IMR-90 (cell line): Measurements from ENCODE around the gene VEPH1. TPM values are rescaled to one million over a fixed set of nuclear protein-coding genes. Genes with fewer than 3 reads are reported as not detected.

Source experiments
- ATAC-seq: fragments of 200-7000 bp; cut with Tn5 transposase; 2 replicates; pipeline ENCODE4 v1.9.1; 2020; ENCODE audit warnings: low read depth, mild to moderate bottlenecking, moderate library complexity
- BruUV-seq: library from RNA; stranded (reverse); fragments of 400-500 nt; replicated peaks from 2 replicates; lab custom pipeline; 2021; lab: Mats Ljungman, UMichigan
- CTCF ChIA-PET: fragments of 300-600 bp; formaldehyde crosslinking; extraction: SDS; loops from one replicate; lab custom pipeline; 2021; ENCODE audit warnings: antibody characterized with exemption; lab: Yijun Ruan, JAX
- POLR2A ChIA-PET: fragments of 300-600 bp; sonication (Branson Sonifier 250); formaldehyde crosslinking; loops from one replicate; lab custom pipeline; 2022; ENCODE audit warnings: antibody characterized with exemption; ENCODE audit not compliant: unreplicated experiment; lab: Charles Lee
- DNase-seq: peaks from one replicate; pipeline ENCODE4 v3.0.0; 2013
- H2AFZ ChIP-seq: replicated peaks from 2 replicates; pipeline ENCODE3; 2013; ENCODE audit warnings: low read length, mild to moderate bottlenecking; ENCODE audit not compliant: poor library complexity
- H2AK5ac ChIP-seq: 2 replicates; pipeline ENCODE4 v1.6.1; 2013; ENCODE audit warnings: low read depth, low read length, inconsistent platforms
- H2AK9ac ChIP-seq: replicated peaks from 2 replicates; pipeline ENCODE3; 2013; ENCODE audit warnings: mild to moderate bottlenecking, low read depth, low read length, moderate library complexity; ENCODE audit not compliant: poor library complexity
- H2BK120ac ChIP-seq: 2 replicates; pipeline ENCODE4 v1.6.1; 2013; ENCODE audit warnings: low read depth, low read length, inconsistent platforms
- H2BK15ac ChIP-seq: 3 replicates; pipeline ENCODE4 v1.6.1; 2013; ENCODE audit warnings: low read depth, low read length, inconsistent platforms
- H2BK20ac ChIP-seq: 2 replicates; pipeline ENCODE4 v1.6.1; 2013; ENCODE audit warnings: low read depth, mild to moderate bottlenecking, inconsistent platforms, low read length, moderate library complexity
- H2BK5ac ChIP-seq: 2 replicates; pipeline ENCODE4 v1.6.1; 2013; ENCODE audit warnings: mild to moderate bottlenecking, low read depth, low read length, inconsistent platforms; ENCODE audit not compliant: poor library complexity, severe bottlenecking
- H3K14ac ChIP-seq: replicated peaks from 2 replicates; pipeline ENCODE4 v1.6.1; 2013; ENCODE audit warnings: low read depth, low read length, inconsistent platforms
- H3K18ac ChIP-seq: 2 replicates; pipeline ENCODE4 v1.6.1; 2013; ENCODE audit warnings: low read depth, low read length, control low read depth
- H3K23ac ChIP-seq: 2 replicates; pipeline ENCODE4 v1.6.1; 2013; ENCODE audit warnings: low read depth, low read length, inconsistent platforms
- H3K27ac ChIP-seq: 2 replicates; pipeline ENCODE4 v1.5.1; 2013; ENCODE audit warnings: mild to moderate bottlenecking, control low read depth, low read length; ENCODE audit not compliant: insufficient read depth
- H3K27me3 ChIP-seq: 2 replicates; pipeline ENCODE4 v1.6.1; 2013; ENCODE audit warnings: low read length; ENCODE audit not compliant: control insufficient read depth, insufficient read depth
- H3K36me3 ChIP-seq: 2 replicates; pipeline ENCODE4 v1.6.1; 2013; ENCODE audit warnings: low read length, mixed read lengths; ENCODE audit not compliant: control insufficient read depth, insufficient read depth
- H3K4ac ChIP-seq: 2 replicates; pipeline ENCODE4 v1.6.1; 2013; ENCODE audit warnings: low read depth, low read length, inconsistent platforms
- H3K4me1 ChIP-seq: 2 replicates; pipeline ENCODE4 v1.6.1; 2013; ENCODE audit warnings: low read length, mixed read lengths; ENCODE audit not compliant: control insufficient read depth, insufficient read depth
- H3K4me2 ChIP-seq: 2 replicates; pipeline ENCODE4 v1.6.1; 2013; ENCODE audit warnings: low read depth, mild to moderate bottlenecking, control low read depth, low read length, moderate library complexity
- H3K4me3 ChIP-seq: 2 replicates; pipeline ENCODE4 v1.5.1; 2013; ENCODE audit warnings: low read depth, mild to moderate bottlenecking, control low read depth, low read length, moderate library complexity; ENCODE audit not compliant: insufficient read depth
- H3K56ac ChIP-seq: 2 replicates; pipeline ENCODE4 v1.6.1; 2013; ENCODE audit warnings: low read length, inconsistent platforms; ENCODE audit not compliant: insufficient read depth; ENCODE audit errors: extremely low read depth
- H3K79me1 ChIP-seq, 2 experiments: 2 replicates each; pipeline ENCODE4 v1.6.1; 2013; ENCODE audit warnings: low read length in 2 of 2, inconsistent platforms in 1 of 2, low read depth in 1 of 2
- H3K9ac ChIP-seq: 2 replicates; pipeline ENCODE4 v1.6.1; 2013; ENCODE audit warnings: low read depth, low read length, control low read depth
- H3K9me1 ChIP-seq: 2 replicates; pipeline ENCODE4 v1.6.1; 2013; ENCODE audit warnings: low read length, inconsistent platforms; ENCODE audit not compliant: insufficient read depth
- H3K9me3 ChIP-seq: 2 replicates; pipeline ENCODE4 v1.6.1; 2013; ENCODE audit warnings: low read length; ENCODE audit not compliant: control insufficient read depth, insufficient read depth
- H4K20me1 ChIP-seq: 2 replicates; pipeline ENCODE4 v1.6.1; 2013; ENCODE audit warnings: low read length, inconsistent platforms; ENCODE audit not compliant: insufficient read depth
- H4K5ac ChIP-seq: 2 replicates; pipeline ENCODE4 v1.6.1; 2013; ENCODE audit warnings: mild to moderate bottlenecking, low read depth, low read length, control low read depth
- H4K8ac ChIP-seq, 2 experiments: 2 replicates each; pipeline ENCODE4 v1.6.1; 2013; ENCODE audit warnings: low read depth in 2 of 2, low read length in 2 of 2, control low read depth in 1 of 2, inconsistent platforms in 1 of 2
- H4K91ac ChIP-seq: 2 replicates; pipeline ENCODE4 v1.6.1; 2013; ENCODE audit warnings: low read depth, low read length, inconsistent platforms; ENCODE audit not compliant: insufficient read depth
- RFX5 ChIP-seq: IDR thresholded peaks from 2 replicates; pipeline ENCODE4 v1.8.0; 2012; ENCODE audit warnings: low read depth, mild to moderate bottlenecking, low read length, moderate library complexity
- USF2 ChIP-seq: fragments of 150-350 bp; IDR thresholded peaks from 2 replicates; pipeline ENCODE4 v1.6.1; 2017; ENCODE audit warnings: mild to moderate bottlenecking, antibody characterized with exemption, low read length, low read depth
- WGBS, 2 experiments: methylation state at CpG; one replicate each; pipeline versions ENCODE4 v1.1.5 to v1.1.7; 2013; ENCODE audit warnings: missing lambda C conversion rate in 2 of 2; ENCODE audit not compliant: insufficient read length in 1 of 2; ENCODE audit errors: extremely low coverage in 2 of 2; 5-methylcytosine and 5-hydroxymethylcytosine counted together
- dilution Hi-C: fragments of 300-500 bp; cut with HindIII; formaldehyde crosslinking; loops from one replicate; pipeline ENCODE4 v1.14.3; 2018; ENCODE audit warnings: low sequenced_read_pairs; ENCODE audit not compliant: unreplicated experiment
- in situ Hi-C: fragments of 300-500 bp; cut with MboI; formaldehyde crosslinking; loops from 3 replicates; pipeline ENCODE4 v1.14.3; 2019; ENCODE audit warnings: low sequenced_read_pairs, inconsistent platforms, mixed read lengths
- intact Hi-C: fragments of 100-400 bp; cut with micrococcal nuclease; formaldehyde crosslinking; loops from 2 replicates; pipeline ENCODE4 v1.10.0; 2022
- polyA plus RNA-seq, 3 experiments: library from polyadenylated mRNA; depleted of rRNA; stranded (reverse); fragments of >200 nt; gene quantifications; 2 replicates each; pipeline ENCODE4 v1.2.3, GENCODE V29; 2012; ENCODE audit warnings: low replicate concordance in 1 of 3
- total RNA-seq: library from RNA; depleted of rRNA; stranded (reverse); fragments of >200 nt; gene quantifications from 2 replicates; pipeline ENCODE4 v1.2.3, GENCODE V29; 2012
- TF ChIP-seq, protein P1 (sequence below): conservative IDR thresholded peaks from 2 replicates; pipeline ENCODE4 v1.5.1; 2012; ENCODE audit warnings: mild to moderate bottlenecking, low read depth, low read length, improper control_type of control experiment

The VEPH1 gene
- total and polyA plus RNA-seq, 2 of the 4 experiments (the other 2 are of a cell fraction), result 30.5 to 130 TPM

GRCh38 chr3:157495846-157496245, 7.4 kb downstream of the VEPH1 start:
- TF ChIP-seq RFX5 (no peak), USF2 (no peak)
- TF ChIP-seq, protein P1, sequence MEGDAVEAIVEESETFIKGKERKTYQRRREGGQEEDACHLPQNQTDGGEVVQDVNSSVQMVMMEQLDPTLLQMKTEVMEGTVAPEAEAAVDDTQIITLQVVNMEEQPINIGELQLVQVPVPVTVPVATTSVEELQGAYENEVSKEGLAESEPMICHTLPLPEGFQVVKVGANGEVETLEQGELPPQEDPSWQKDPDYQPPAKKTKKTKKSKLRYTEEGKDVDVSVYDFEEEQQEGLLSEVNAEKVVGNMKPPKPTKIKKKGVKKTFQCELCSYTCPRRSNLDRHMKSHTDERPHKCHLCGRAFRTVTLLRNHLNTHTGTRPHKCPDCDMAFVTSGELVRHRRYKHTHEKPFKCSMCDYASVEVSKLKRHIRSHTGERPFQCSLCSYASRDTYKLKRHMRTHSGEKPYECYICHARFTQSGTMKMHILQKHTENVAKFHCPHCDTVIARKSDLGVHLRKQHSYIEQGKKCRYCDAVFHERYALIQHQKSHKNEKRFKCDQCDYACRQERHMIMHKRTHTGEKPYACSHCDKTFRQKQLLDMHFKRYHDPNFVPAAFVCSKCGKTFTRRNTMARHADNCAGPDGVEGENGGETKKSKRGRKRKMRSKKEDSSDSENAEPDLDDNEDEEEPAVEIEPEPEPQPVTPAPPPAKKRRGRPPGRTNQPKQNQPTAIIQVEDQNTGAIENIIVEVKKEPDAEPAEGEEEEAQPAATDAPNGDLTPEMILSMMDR, result no peak
- no peak overlapping the region for H2AK5ac ChIP-seq
- peak overlapping the region; percentile 12; the same call in 1 of the 2 replicates for H2BK20ac ChIP-seq
- H3K9me1 ChIP-seq, result peaks cover 4% of the 10 kb centered on the region; the same call in 1 of the 2 replicates
- no peaks in the 10 kb centered on the region for H3K27me3 ChIP-seq
- no peak overlapping the region for H3K23ac ChIP-seq
- H3K18ac ChIP-seq, result no peak overlapping the region; the same call in 1 of the 2 replicates
- no peak overlapping the region for H3K27ac ChIP-seq
- H3K4ac ChIP-seq, result no peak overlapping the region
- 0 out of 2 replicates have a peak overlapping the region, but pooled peaks have one; percentile 31 for H3K14ac ChIP-seq
- H2AK9ac ChIP-seq, result no peak overlapping the region
- no peak overlapping the region for H2BK15ac ChIP-seq
- peaks cover 3 to 28% of the 10 kb centered on the region in 2 experiments; a peak in 2 of 4 replicates for H3K79me1 ChIP-seq
- H4K20me1 ChIP-seq, result no peaks in the 10 kb centered on the region
- ChIA-PET CTCF (interaction anchor here (1.4 kb wide), 1 partner anchor 293 kb away, joined by 3 read pairs; no protein-coding TSS in a partner anchor), POLR2A (no interaction called here)
- H2BK120ac ChIP-seq, result peak overlapping the region; percentile 24; the same call in 1 of the 2 replicates
- ATAC-seq (no peak), DNase-seq (no peak)
- in situ Hi-C loops (no loop called here), dilution Hi-C loops (no loop called here), intact Hi-C loops (loop anchor here (10.0 kb wide), 1 partner anchor 141 kb away; no protein-coding TSS in a partner anchor)
- no CpG with 5 or more reads among the region's 3 CpGs for WGBS, 2 experiments
- H2BK5ac ChIP-seq, result no peak overlapping the region
- no peak overlapping the region for H3K9ac ChIP-seq
- H3K4me2 ChIP-seq, result no peak overlapping the region
- no peaks in the 10 kb centered on the region for H3K36me3 ChIP-seq
- H2AFZ ChIP-seq, result no peak overlapping the region
- no peak overlapping the region for H3K56ac ChIP-seq
- H3K4me1 ChIP-seq, result peaks cover 16% of the 10 kb centered on the region
- peak overlapping the region; percentile 57; the same call in 1 of the 2 replicates for H4K91ac ChIP-seq
- BruUV-seq, result no TSS peak
- H4K8ac ChIP-seq, result no peak overlapping the region
- no peak overlapping the region for H4K5ac ChIP-seq
- H3K4me3 ChIP-seq, result no peak overlapping the region
- no peaks in the 10 kb centered on the region for H3K9me3 ChIP-seq
